Smooth muscle cell of the brain vasculature (primary cell): ENCODE measurements around the gene TUBA1A.
"Not testable (repeated sequence)": the region's sequence is repeated elsewhere in the genome, so short reads cannot be mapped to it uniquely, and the experiment has no call there.

ENCODE experiments used
- DNase-seq: peaks from one replicate; pipeline ENCODE4 v3.0.0-alpha.2; 2012; ENCODE audit warnings: low read depth, low spot score

The TUBA1A gene

DNA sequence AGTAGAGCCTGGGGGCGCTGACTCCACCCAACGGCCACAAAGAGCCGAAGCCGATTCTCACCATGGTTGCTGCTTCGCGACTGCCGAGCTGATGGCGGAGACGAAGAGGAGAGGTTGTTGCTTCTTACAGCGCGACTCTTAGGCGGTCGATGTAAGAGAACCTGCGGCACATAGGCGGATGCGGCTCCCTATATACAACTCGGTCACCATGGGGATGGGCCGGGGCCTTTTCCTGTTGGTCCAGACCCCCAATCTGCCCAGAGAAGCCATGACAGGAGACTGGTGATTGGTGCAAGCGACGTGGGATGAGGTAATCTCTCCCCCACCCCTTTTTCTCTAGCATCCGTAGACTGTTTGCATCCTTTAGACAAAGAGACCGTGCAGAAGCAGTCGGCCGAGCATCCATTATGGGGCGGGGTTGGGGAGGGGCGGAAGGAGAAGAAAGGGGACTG is at the start of gene TUBA1A:
TSS of gene TUBA1A (minus strand) at position 165 of the 452 bp plus-strand sequence. CDS start at position 64, 101 bp downstream.
- DNase-seq, result peak; percentile 97

DNA sequence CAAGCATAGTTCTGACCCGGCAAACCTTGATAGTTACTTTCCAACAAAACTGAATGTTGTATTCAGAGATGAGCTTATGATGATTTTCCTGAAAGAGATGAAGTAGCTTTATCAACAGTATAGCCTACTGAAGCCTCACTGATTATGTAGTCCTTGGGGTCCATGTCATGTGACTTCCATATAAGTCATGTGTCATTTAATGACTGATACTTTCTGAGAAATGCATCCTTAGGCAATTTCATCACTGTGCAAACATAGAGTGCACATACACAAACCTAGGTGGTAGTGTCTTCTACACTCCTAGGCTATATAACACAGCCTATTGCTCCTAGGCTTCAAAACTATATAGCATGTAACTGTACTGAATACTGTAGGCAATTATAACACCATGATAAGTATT is 47.5 kb upstream of the TUBA1A start:
- DNase-seq, result no peak

DNA sequence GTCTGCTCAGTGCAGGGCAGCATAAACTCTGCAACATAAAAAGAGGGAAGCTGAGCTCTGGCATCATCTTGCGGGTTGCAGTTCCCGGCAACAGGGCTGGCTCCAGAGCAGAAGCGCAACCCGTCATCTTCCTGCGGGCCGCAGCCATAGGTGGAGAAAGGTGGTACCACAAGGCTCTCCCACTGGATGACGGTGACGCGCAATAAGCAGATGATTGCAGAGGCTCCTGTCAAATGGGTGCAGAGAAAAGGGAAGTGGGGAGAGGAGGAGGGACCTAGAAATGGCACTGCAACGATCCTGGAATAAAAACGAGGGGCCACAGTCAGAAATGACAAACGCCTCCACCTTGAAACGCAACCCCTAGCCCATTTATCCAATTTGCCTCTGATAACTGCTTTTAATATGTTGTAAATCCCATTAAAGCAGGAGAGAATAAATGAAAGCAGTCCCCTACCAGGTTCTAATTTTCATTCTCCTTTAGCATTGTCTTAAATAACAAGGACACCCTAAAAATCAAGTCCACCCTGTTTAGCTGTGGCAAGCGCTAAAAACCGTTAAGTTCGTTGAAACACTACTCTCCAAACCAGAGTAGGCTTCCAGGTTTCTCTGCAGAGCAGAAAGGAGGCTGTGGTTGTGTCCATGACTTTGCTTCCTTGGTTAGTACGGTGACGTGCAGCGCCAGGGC is 45.1 kb upstream of the TUBA1A start:
- no peak for DNase-seq

DNA sequence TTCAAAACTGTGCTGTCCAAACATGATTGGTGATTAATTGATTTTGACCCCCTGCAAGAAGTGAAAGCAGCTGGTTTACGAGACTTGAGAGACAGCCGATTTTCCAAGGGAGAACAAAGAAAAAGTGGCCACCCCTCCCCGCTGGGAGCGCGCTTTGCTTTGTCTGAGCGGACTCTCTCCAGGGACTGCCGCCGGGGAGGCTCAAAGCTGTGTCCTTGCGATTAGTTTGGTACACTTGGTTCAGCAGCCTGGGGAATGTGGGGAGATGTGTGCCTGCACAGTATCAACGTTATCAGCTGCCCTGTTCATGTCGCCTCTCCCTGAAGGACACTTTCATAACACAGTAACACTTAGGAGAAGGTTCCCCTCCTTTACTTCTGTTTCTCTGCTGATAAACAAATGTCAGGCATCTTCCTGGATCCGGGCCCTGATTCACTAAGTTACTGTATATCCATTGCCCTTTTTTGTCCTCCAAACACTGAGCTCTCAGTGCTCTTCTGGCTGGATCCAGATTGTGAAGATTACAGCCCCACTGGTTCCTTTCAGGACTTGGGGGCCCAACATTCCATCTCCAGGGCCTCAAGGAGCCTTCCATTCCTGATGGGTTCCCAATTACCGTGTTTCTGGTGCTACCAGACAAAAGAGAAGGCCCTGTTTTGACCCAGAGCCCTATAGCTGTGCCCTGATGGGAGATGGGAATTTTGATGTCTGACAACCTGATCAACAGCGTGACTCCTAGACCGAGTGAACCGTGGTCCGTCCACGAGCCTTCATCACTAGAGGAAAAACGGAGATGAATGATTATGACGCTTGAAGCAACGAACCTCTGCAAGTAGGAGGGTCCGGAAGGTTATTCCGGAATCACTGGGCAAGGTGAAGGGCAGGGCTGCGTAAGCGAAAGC is 44.3 kb upstream of the TUBA1A start:
- DNase-seq, result no peak

DNA sequence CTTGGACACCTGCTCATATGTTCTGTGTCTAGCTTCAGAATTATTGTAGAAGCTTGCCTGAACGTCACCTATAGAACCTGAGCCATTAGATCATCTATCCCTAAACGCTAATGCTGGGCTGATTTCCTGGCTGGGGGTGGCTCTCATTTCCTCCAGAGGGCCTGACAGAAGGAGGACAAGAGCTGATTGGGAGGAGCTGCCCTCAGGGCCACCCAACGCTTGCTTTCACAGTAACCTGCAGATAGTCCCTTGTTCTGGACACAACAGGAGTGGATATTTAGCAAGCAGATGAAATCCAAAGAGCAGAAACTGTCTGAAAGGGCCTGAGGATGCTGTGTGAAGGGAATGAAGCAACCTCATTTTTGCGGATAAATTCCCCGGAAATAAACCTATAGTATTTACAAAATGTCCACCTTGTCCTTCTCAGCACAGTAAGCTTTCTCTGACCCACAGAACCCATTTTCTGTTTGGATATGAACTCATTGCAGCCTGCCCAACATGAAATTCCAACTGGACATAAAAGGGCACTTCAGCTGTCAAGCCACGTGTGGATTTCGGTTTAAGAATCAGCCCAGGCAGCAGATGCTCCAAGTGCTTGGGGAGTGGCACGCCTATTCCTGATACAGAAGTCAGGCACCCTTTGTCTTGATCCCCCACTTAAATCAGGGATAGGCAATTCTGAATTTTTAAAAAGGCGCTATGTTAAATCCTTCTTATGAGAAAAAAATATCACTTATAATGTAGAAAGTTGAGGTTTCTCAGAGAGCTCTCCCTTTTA is 43.2 kb upstream of the TUBA1A start:
- no peak for DNase-seq

DNA sequence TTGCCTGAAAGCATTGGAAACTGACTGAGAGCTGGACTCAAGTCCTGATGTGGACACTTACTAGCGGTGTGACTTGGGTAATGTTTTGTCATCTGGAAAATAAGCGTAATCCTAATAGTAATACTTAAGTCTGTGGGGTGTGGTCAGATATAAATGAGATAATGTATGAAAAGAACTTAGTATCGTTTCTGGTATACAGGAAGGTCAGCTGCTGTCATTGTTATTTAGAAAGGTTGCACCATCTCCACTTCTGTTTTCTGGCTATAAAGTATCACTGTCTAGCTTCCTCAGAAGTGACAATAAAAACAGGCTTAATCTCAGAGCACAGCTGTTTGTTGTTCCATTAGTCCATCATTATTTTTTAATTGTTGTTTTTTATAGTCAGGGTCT is 41.9 kb upstream of the TUBA1A start:
- no peak for DNase-seq

DNA sequence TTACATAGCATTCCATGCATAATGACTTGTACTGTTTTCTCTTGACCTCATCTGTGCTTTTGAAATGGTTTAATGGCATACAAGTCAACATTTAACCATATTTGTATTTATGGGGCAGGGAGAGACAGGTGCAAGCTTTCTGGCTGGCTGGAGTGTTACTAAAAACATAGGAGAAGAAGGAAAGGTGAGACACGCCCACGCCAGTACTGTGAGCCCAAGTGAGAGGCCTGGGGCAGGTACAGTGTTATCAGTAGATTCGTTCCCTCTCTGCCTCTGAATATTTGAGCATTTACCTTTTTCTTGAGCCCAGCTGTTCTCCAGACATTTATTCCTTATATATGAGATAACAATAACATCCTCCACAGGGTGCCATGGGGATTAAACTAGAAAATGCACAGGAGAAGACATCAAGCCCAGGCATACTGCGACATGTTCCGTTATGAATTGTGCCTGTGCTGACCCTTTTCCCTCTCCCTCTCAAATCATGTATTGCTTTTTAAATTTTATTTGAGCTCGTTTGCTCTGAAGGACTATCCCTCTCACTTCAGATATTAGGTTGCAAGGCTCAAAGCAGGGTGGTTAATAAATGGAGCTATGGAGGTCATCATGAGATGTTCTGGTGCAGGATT is 41.4 kb upstream of the TUBA1A start:
- no peak for DNase-seq

DNA sequence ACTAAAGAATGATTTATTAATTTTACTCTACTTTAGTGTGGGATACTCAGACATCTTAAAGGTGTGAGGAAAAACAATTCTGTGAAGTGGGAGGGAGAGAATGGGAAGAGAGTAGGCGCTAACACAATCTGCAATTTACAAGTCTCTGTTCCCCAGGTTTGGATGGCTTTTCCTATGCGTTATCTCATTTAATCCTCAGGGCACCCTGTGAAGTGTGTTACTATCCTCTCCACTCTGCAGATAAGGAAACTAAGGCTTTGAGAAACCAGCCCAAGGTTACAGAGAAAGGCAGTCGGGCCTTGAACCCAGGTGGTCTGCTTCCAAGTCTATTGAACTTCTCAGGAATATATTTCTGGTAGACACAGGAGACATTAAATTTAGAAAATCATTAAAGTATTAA is 39.8 kb upstream of the TUBA1A start:
- no peak for DNase-seq

DNA sequence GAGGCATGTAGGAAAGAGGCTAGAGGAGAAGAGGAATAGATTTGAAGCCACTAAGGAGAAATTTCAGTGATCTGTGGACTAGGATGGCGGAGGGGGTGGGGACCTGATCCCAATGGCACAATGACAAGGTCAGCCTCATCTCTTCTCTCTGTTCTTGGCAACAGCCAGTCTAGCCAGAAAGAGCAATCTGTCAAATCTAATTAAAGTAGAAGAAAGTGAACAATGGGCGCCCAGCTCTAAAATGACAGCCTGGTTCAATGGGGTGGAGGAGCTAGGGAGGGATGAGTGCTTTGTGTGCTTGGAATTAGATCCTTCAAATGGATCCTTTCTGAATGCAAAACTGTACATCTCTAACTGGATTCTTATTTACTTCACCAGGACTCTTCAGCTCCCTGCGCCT is 38.8 kb upstream of the TUBA1A start:
- no peak for DNase-seq

DNA sequence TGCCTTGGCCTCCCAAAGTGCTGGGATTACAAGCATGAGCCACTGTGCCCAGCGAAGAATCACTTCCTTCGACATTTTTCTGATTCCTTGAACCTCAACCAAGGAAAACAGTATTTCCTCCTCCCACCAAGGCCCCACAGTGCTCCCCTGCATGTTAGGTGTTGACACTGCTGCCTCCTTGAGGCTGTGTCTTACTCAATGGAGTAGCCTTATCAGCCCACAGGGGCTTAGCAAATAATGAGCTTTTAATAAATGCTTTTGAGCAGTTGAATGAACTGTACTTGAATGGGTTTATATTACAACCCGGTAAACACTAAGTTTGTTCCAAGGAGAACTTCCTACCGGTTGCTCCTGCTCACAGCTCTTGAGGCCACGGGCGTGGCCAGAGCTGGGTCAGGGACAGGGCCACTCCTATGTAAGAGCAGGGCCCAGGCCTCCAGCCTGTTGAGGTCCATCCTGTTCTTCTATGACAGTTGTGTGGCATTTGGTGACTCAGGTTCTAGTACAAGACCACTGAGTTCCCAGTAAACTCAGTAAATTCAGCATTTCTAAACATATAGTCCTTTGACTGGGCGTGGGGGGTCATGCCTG is 36.8 kb upstream of the TUBA1A start:
- no peak for DNase-seq

DNA sequence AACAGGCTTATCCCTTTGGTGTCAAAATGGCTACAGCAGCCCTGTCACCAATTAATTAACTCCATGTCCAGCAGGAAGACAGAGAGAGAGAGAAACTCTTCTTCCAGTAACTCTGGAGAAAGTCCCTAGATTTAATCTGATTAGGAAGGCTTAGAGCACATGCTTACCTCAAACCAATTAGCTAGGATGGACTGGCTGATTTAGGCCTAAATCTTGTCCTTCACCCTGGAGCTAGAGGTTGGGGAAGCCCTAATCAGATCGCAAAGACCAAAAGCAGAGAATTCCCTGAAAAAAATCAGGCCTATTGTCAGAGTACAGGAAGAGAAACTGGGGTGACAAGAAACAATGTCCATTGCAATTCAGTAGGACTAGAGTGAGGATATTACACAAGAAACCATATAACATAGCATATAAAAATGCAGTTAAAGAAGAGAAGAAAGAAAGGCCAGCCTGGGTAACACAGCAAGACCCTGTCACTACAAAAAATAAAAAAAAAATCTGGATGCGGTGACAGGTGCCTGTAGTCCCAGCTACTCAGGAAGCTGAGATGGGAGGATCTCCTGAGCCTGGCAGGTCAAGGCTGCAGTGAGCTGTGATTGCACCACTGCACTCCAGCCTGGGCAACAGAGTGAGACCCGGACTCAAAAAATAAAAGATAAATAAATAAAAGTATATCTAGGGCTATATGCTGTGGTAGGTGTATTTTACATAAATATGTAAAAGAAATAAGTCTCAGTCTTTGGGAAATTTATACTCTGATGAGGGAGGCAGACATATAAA is 34.9 kb upstream of the TUBA1A start:
- DNase-seq, result no peak

DNA sequence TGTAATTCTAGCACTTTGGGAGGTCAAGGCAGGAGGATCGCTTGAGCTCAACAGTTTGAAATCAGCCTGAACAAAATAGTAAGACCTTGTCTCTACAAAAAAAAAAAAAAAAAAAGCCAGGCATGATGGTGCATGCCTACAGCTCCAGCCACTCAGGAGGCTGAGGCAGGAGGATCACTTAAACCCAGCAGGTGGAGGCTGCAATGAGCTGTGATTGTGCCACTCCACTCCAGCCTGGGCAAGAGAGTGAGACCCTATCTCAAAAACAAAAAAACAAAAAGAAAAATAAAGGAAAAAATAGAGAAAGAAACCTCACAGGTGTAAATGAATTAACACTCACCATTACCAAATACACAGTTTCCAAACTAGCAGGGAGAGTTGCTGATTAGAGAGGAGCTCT is 34.2 kb upstream of the TUBA1A start:
- no peak for DNase-seq

DNA sequence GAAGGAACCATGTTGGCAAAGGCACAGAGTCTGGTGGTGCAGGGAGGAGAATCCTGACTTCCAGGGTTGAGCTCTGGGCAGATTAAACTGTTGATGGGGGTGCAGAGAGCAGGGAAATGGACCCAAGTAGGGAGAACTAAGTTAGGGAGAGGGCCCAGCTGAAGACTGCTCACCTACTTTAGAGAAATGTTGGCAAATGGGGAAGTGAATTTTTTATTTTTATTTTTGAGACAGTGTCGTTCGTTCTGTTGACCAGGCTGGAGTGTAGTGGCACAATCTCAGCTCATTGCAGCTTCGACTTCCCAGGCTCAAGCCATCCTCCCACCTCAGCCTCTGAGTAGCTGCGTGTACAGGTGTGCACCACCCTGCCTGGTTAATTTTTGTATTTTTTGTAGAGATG is 32.1 kb upstream of the TUBA1A start:
- no peak for DNase-seq

DNA sequence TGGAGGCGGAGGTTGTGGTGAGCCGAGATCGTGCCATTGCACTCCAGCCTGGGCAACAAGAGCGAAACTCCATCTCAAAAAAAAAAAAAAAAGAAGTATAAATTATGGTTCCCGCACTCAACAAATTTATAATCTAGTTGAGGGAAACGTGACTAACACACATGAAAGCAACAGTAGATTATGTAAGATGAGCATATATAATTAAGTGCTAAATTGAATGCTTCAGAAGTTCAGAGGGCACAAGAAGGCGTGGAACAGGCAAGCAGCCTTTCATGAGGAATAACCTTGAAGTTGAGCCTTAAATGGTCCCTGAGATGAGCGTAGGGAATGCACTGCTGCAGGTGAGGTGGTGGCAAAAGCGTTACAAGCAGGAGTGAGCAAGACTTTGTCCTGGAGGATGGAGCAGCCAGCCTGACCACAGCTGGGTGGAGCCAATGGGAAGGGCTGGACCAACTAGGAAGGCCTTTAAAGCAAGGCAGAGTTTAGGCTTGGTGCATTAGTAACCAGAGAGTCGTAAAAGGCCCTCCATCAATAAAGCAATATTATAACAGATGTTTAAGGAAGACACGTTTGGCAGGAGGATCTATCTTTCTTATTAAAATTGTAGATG is 30.6 kb upstream of the TUBA1A start:
- DNase-seq, result no peak

DNA sequence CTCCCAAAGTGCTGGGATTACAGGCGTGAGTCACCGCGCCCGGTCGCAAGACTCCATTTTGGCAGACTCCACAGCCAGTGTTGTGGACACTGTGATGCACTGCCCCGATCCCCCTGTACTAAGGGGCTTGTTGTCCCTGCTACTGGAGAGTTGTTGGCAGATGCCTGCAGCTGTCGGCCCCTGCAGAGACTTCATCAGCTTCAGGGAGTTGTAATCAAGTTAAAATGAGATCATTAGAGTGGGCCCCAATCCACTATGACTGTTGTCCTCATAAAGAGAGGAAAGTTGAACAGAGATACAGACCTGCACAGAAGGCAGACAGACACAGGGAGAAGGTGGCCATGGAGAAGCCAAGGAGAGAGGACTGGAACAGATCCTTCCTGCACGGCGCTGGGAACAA is 23.7 kb upstream of the TUBA1A start:
- DNase-seq, result no peak

DNA sequence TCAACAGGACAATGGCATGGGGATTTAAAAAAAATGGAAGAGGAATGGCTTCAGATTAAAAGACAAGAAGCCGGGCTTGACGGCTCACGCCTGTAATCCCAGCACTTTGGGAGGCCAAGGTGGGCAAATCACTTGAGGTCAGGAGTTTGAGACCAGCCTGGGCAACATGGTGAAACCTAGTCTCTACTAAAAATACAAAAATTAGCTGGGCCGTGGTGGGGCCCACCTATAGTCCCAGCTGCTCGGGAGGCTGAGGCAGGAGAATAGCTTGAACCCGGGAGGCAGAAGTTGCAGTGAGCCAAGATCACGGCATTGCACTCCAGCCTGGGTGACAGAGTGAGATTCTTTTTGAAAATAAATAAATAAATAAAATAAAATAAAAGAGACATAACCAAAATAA is 21.8 kb upstream of the TUBA1A start:
- not testable (repeated sequence) for DNase-seq

DNA sequence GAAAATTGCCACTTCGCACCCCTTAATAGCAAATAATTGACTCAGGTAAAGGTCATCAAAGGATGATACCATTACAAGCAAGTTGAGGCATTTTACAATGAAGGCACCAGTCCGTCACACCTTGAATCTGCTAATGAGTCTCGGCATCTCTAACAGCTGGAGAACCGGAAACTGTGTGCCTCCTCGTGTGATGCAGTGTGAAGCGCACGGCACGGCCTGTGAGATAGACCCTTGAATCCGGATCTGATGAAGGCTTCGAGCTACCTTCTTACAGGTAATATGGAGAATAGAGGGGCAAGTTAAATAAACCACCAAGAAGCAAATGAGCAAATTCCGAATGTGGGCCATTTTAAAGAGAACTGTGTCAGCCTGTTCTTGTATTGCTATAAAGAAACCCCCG is 19.8 kb upstream of the TUBA1A start:
- no peak for DNase-seq

DNA sequence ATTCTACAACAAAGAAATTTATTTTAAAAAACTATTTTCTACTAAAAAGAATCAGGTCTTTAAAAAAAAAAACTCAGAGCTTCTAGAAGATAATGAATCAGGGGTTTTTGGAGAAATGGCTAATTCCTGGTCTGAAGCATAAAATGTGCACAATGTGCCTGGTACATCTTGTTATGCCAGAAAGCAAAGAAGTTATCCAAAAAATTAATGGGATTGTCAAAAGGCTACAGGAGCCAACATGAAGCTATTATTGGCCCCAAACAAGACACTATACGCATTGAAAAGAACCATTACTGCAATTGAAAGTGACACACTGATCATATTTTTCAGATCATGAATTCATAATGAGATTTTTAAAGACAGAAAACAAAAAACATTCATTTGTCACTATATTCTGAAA is 19.3 kb upstream of the TUBA1A start:
- DNase-seq, result no peak

DNA sequence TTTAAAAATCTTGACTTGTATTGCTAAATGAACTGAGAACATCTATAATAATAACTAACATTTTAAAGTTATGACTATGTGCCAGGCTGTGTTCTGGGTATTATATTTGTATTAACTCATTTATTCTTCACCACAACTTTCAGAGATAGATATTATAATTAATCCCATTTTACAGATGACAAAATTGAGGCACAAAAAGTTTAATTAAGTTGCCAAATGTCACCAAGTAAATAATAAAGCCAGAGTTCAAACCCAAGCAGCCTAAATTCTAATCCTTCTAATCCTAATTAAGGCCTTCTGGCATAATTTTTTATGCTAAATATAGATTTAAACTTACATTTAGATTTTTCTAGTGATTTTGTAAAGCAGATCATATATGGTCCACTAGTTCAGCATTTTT is 17.5 kb upstream of the TUBA1A start:
- no peak for DNase-seq

DNA sequence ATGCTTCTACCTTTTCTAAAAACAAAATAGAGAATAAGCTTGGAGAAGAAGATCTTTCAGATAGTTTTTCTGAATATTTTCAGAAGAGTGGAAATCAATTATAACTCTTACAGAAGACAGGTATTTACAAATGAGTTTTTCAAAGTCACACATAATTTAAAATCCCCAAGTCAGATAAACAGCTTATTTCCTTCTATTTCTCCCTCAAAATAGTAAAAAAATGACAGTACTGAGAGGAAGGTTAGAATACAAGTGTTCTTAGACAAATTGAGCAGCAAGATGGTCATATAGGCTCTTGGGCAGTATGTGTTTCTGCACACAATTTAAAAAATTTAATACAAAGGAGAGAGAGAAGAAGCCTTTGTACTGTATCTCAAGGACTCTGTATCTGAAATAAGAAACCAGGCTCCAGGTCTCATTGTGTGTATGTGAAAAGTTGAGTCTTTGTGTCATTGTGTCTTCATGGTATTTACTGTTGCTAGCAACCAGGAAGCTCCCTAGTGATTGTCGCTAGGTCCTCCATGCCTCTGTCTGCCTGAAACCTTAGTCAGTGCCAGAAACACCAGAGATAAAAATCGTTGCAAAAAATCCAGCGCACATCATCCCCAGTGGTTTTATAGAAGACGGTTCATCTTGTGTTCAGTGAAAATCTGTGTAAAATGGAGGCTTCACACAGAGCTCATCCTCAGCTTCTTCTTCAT is 12.9 kb upstream of the TUBA1A start:
- DNase-seq, result no peak
